Ovary (tissue), 9 donors: Measurements from ENCODE around the gene CD300LF. TPM values are rescaled to one million over a fixed set of nuclear protein-coding genes. Genes with fewer than 3 reads are reported as not detected.

Experiments used
- DNase-seq, 5 donors: peaks; one replicate each; pipeline ENCODE4 v3.0.0-alpha.2; 2019 to 2020
- H3K27ac ChIP-seq, 2 donors: fragments of 200-600 bp; one replicate each; pipeline versions ENCODE4 v1.5.1 to v1.8.0; 2019 to 2022
- H3K27me3 ChIP-seq: fragments of 200-600 bp; one replicate; pipeline ENCODE4 v1.8.0; 2022
- H3K36me3 ChIP-seq: fragments of 200-600 bp; sonication (generic); one replicate; pipeline ENCODE4 v1.5.1; 2019
- H3K4me1 ChIP-seq: one replicate; pipeline ENCODE4 v1.8.1; 2013; ENCODE audit warnings: mild to moderate bottlenecking, moderate library complexity; ENCODE audit not compliant: insufficient read depth
- H3K4me3 ChIP-seq: fragments of 200-600 bp; sonication (generic); one replicate; pipeline ENCODE4 v1.5.1; 2017
- H3K9me3 ChIP-seq, 2 donors: fragments of 200-600 bp in 1 of 2; sonication (generic) in 1 of 2; one replicate each; pipeline versions ENCODE4 v1.5.1 to v1.8.1; 2013 to 2019; ENCODE audit warnings: mild to moderate bottlenecking in 1 of 2, moderate library complexity in 1 of 2
- CTCF ChIP-seq, 3 donors: fragments of 450-650 bp in 2 of 3; fragments of 200-600 bp in 1 of 3; IDR thresholded peaks; one replicate each; pipeline versions ENCODE4 v1.5.1 to v1.8.0; 2016 to 2022; ENCODE audit warnings: antibody characterized with exemption in 3 of 3, mild to moderate bottlenecking in 1 of 3
- EP300 ChIP-seq: sonication (generic); formaldehyde crosslinking; IDR thresholded peaks from one replicate; pipeline ENCODE4 v1.6.1; 2017; ENCODE audit warnings: antibody characterized with exemption
- POLR2A ChIP-seq: fragments of 450-650 bp; IDR thresholded peaks from one replicate; pipeline ENCODE4 v1.6.1; 2017; ENCODE audit warnings: antibody characterized with exemption, mild to moderate bottlenecking, moderate library complexity
- WGBS, 3 donors: extraction: QIAGEN DNeasy Blood & Tissue Kit in 1 of 3; methylation state at CpG; one replicate each; pipeline versions ENCODE4 v1.1.5 to v1.1.7; 2013 to 2017; 5-methylcytosine and 5-hydroxymethylcytosine counted together
- intact Hi-C, 4 donors: fragments of 100-400 bp; cut with DNase I; formaldehyde crosslinking; loops; one replicate each; pipeline versions ENCODE4 v1.11.0 to v1.15.1; 2022 to 2023
- polyA plus RNA-seq, 2 donors: library from polyadenylated mRNA; stranded (reverse); fragments of 200-250 nt in 1 of 2; fragments of 350-450 nt in 1 of 2; fragmentation: Illumina TruSeq in 1 of 2; extraction: RNeasy Lipid Tissue Mini Kit (QIAGEN cat#74804) in 1 of 2; gene quantifications; one replicate each; pipeline ENCODE4 v1.2.3, GENCODE V29; 2013 to 2014
- total RNA-seq, 7 donors: library from RNA; depleted of rRNA in 2 of 7; stranded (reverse); fragments of >200 nt in 2 of 7; fragmentation: NEBNext Ultra II Directional in 3 of 7; extraction: Animal tissue kit (Norgen Biotek cat#: 25700) in 3 of 7; gene quantifications; one replicate each; pipeline versions ENCODE4 v1.1.0 to v1.2.4, GENCODE V29; 2016 to 2023
- donor health status: DM: no; HTN: no; CAD: no; lungs with moderate emphysema.
- donor health status: DM: no; HTN: no; CAD: no.
- donor health status: Bipolar disorder and iron deficiency.
- donor health status: DM: yes; HTN: yes; CAD: no.
- donor health status: DM: no; HTN: no; CAD: no.
- donor health status: DM: yes; HTN: yes; CAD: no.

CD300LF gene
- total and polyA plus RNA-seq, 9 donors, result 0.23 to 3.9 (median 0.39) TPM; not detected in 1

DNA sequence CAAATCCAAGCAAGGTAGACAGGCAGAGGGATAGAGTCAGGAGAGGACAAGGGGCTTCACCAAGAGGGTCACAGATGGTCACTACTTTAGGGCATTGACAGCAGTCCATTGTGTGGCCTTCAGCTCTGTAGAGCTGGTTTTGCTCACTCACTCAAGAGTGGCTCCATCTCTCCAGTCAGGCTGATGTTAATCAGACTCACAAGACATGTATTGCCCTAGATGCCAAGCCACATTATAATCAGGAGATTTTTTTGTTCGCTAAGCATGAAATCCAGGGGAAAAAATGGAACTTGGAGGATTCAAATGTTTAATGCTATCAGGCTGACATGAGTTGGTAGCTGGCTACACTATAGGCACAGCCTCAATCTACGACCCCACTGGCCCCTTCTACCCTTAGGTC, 32.5 kb downstream of the CD300LF start:
- Histone ChIP-seq H3K36me3 (no peaks in the 10 kb centered on the region), H3K4me1 (no peaks in the 10 kb centered on the region), H3K9me3 (no peaks in the 10 kb centered on the region), H3K27me3 (no peaks in the 10 kb centered on the region), H3K4me3 (no peak overlapping the region), H3K27ac (no peak overlapping the region)
- WGBS, 3 donors, result 65 to 75% (median 71%) methylated on average over 2 of the region's 2 CpGs
- DNase-seq, result no peak
- no peak for TF ChIP-seq EP300
- no peak for TF ChIP-seq CTCF (IDR thresholded peaks at IDR 0.05)
- no peak for TF ChIP-seq POLR2A
- intact Hi-C loops, result no loop called here

GRCh38 chr17:74679374-74679773, 33.3 kb downstream of the CD300LF start:
- WGBS, 3 donors, result 71 to 80% (median 80%) methylated on average over 2 of the region's 2 CpGs
- DNase-seq, result no peak
- H3K9me3 ChIP-seq, result no peaks in the 10 kb centered on the region
- no peaks in the 10 kb centered on the region for H3K27me3 ChIP-seq
- TF ChIP-seq CTCF (IDR thresholded peaks at IDR 0.05), result no peak
- no peak for TF ChIP-seq EP300
- TF ChIP-seq POLR2A, result no peak
- H3K36me3 ChIP-seq, result no peaks in the 10 kb centered on the region
- H3K4me1 ChIP-seq, result no peaks in the 10 kb centered on the region
- no peak overlapping the region for H3K27ac ChIP-seq
- intact Hi-C loops, result no loop called here
- no peak overlapping the region for H3K4me3 ChIP-seq

GRCh38 chr17:74678541-74678940, 34.2 kb downstream of the CD300LF start:
- TF ChIP-seq EP300 (no peak), CTCF (IDR thresholded peaks at IDR 0.05) (no peak), POLR2A (no peak)
- no peaks in the 10 kb centered on the region for H3K9me3 ChIP-seq
- intact Hi-C loops, result no loop called here
- H3K27ac ChIP-seq, result no peak overlapping the region
- 7 to 17% (median 11%) methylated on average over 2 of the region's 2 CpGs for WGBS, 3 donors
- no peaks in the 10 kb centered on the region for H3K4me1 ChIP-seq
- DNase-seq, result no peak
- no peak overlapping the region for H3K4me3 ChIP-seq
- no peaks in the 10 kb centered on the region for H3K36me3 ChIP-seq
- H3K27me3 ChIP-seq, result no peaks in the 10 kb centered on the region

GRCh38 chr17:74677558-74678466, 34.9 kb downstream of the CD300LF start:
- Histone ChIP-seq H3K9me3 (no peaks in the 10 kb centered on the region), H3K27ac (no peak overlapping the region), H3K27me3 (no peaks in the 10 kb centered on the region), H3K4me1 (no peaks in the 10 kb centered on the region), H3K36me3 (no peaks in the 10 kb centered on the region), H3K4me3 (no peak overlapping the region)
- intact Hi-C loops, result no loop called here
- 23 to 24% (median 23%) methylated on average over 9 of the region's 9 CpGs for WGBS, 3 donors
- no peak for DNase-seq
- TF ChIP-seq POLR2A (no peak), CTCF (IDR thresholded peaks at IDR 0.05) (no peak), EP300 (no peak)
